Activated CD8-positive, alpha-beta memory T cell treated with anti-CD3 and anti-CD28 coated beads for 36 hours (primary cell): ENCODE data around the gene CRIM1. TPM values are rescaled to one million over a fixed set of nuclear protein-coding genes. Genes with fewer than 3 reads are reported as not detected.

ENCODE experiments used
- CTCF ChIA-PET: fragments of 350-600 bp; sonication (Branson Sonifier 250); formaldehyde crosslinking; loops from one replicate; lab custom pipeline; 2021; ENCODE audit warnings: antibody characterized with exemption; lab: Charles Lee
- POLR2A ChIA-PET: fragments of 350-600 bp; sonication (Branson Sonifier 250); formaldehyde crosslinking; loops from one replicate; lab custom pipeline; 2021; ENCODE audit warnings: antibody characterized with exemption; lab: Charles Lee
- total RNA-seq, 2 experiments: library from RNA; stranded (reverse); gene quantifications; one replicate each; pipeline ENCODE4 v1.2.3, GENCODE V29; 2021

The CRIM1 gene
- total RNA-seq, 2 experiments from 2014 or later: 18.2 to 20.1 TPM

GRCh38 chr2:36464006-36464721, 108.6 kb downstream of the CRIM1 start:
- ChIA-PET CTCF (no interaction called here), POLR2A (no interaction called here)

DNA sequence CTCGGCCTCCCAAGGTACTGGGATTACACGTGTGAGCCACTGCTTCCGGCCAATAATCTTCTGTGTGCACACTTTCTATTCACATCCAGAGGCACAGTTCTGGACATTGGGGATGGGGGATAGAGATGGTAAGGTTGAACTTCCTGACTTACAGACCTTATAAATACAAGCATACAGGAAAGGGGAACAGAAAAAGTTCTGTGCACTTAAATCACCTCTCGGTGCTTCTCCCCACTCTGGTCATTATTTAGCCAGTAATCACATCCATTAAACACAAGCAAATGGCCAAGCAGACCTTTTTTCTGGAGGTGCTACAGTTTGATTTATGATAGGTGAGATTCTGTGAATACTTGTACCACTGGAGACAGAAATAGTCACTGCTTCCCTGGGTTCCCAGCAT, 110.6 kb downstream of the CRIM1 start:
- ChIA-PET POLR2A (no interaction called here), CTCF (no interaction called here)

- CTCF ChIA-PET: no interaction called here
Observed at GRCh38 chr2:36468463-36469105, 113.0 kb downstream of the CRIM1 start.

DNA sequence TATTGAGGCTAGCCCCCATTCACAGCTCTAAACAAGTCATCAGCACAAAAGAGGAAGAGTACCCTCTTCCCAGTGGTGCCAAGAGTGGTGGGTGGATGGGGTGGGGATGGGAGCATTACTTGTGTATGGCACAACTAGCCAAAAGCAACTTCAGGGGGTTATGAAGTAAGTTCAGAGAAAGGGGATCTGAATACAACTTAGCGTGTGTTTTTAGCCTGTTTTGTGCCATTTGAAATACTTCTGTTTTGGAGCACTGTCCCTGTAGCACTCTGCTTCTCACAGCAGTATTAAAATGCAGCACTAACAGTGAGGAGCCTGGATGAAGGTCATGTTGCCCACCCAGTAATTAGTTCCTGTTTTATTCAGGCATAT, 113.5 kb downstream of the CRIM1 start:
- ChIA-PET CTCF (no interaction called here), POLR2A (no interaction called here)

More at GRCh38 chr2:36468463-36469105, 113.0 kb downstream of the CRIM1 start:
- POLR2A ChIA-PET: no interaction called here

DNA sequence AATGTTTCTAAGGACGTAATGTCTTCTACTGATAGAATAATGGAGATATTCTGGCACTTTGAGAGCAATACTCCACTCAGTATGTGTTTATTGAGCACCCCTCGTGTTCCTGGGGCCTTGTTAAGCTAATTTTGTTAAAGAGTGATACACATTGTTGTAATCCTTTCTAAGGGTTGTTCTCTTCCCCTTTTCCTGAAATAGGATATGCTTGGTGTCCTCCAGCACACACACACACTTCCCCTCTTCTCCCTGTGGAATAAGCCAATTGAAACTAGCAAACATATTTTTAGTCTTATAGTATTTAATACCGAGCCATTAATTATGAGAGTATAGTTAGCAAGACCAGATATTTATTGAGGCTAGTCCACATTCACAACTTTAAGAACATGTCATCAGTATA, 114.1 kb downstream of the CRIM1 start:
- ChIA-PET CTCF (no interaction called here), POLR2A (no interaction called here)

DNA sequence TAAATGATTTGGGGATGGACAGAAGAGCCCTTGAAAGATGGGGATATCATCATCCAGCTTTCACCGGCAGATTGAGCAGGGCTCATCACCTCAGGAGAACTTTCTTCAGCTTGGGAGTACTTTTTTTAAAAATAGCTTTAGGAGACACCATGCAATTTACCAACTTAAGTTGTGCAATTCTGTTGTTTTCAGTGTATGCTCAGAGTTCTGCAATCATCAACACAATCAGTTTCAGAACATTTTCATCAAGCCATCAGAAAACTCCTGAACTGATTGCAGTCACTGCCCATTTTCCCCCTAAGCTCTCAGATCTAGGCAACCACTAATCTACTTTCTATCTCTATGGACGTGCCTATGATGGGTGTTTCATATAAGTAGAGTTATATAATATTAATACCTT, 117.7 kb downstream of the CRIM1 start:
- ChIA-PET CTCF (no interaction called here), POLR2A (no interaction called here)

GRCh38 chr2:36476411-36476810, 120.8 kb downstream of the CRIM1 start:
- ChIA-PET POLR2A (no interaction called here), CTCF (no interaction called here)

DNA sequence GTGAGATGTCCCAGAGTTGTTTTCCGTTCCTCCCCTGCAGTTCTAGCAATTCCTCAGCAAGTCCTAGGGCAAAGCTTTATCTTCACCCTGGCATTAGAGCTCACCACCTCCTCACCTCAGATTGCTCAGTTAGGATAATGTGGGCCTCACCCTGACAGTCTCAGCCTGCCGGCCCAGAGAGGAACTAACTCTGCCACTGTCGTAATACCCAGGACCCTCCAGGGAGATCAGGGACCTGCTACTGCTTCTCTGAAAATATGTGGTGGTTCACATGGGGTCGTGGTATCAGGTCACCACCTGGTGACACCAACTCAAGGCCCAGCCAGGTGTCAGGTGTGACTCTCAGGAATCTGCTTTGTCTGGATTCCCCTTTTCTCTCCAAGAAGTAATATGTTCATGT, 121.7 kb downstream of the CRIM1 start:
- ChIA-PET POLR2A (no interaction called here), CTCF (no interaction called here)

DNA sequence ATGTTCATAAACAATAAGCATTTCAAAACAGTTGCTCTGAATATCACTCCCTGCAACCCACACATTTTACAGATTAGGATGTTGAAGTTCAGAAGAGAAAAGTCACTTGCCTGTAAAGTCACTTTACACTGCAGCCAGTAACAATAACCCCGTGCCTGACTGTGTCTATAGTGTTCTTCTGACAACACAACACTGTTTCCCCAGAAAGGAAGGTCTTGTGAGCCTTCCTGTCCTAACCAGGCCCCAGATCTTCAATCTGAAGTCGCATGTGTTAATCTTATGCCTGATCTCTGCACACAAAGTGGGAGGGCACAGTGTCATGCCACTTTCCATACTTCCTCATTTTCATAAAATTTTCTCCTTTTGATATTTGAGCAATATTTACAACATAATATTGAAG, 122.2 kb downstream of the CRIM1 start:
- POLR2A ChIA-PET: no interaction called here
- CTCF ChIA-PET: no interaction called here

DNA sequence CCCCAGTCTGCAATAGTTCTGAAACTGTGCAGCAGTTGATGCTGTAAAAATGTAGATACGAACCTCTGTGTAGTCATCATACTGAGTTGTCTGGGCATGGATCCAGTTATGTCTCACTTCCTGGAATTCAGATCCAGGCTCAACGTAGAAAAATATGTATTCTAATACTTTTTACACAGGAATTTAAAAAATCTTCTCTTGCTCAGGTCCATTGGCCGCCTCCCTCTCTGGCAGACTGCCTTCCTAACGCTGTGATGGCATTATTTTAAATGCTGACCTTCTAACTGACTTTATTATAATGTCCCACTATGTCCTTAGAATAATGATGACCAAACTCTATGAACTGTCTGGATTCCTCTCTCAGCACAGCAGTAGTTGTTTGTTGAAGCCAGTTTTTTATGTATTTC, 122.8 kb downstream of the CRIM1 start:
- CTCF ChIA-PET: no interaction called here
- POLR2A ChIA-PET: no interaction called here

- CTCF ChIA-PET: no interaction called here
- POLR2A ChIA-PET: no interaction called here
Observed at GRCh38 chr2:36478999-36479398, 123.4 kb downstream of the CRIM1 start.

GRCh38 chr2:36479406-36479805, 123.8 kb downstream of the CRIM1 start:
- ChIA-PET POLR2A (no interaction called here), CTCF (no interaction called here)

DNA sequence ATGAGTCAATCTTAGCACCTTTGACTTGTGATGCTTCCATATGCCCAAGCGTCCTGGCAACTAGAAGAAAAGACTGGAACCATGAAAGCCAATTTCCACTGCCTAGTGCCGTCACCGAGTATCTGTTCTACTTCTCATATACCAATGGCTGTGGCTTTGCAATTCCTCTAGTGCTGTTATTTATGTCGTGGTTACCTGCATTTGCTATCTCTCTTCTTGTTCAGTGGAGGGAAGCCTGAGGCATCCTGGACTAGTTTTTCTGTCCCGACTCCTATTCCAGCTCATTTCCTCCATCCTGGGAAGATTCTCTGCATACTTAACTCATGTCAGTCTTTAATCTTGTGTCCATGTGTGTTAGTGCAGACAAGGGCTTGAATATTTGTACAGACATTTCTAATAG, 124.5 kb downstream of the CRIM1 start:
- CTCF ChIA-PET: no interaction called here
- POLR2A ChIA-PET: no interaction called here

- ChIA-PET POLR2A (no interaction called here), CTCF (no interaction called here)
Observed at GRCh38 chr2:36480636-36481035, 125.1 kb downstream of the CRIM1 start.

DNA sequence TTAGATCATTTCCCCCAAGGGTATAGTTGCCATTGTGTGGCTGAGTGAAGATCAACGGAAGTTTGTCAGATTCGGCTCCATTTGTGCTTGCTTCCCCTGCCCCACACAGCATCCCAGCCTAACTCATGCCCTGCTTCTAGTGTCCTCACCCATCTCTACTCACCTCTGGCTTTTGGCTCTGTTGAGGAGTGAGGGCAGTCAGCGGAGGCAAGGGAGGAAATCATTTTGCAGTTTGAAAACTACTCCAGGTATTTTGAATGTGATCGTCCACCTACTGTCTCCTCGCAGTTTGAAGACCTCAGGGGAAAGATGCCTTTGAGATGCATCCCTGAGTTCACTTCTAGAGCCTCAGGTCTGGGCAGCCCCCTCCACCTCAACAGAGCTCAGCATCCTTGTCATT, 126.1 kb downstream of the CRIM1 start:
- ChIA-PET POLR2A (no interaction called here), CTCF (no interaction called here)

GRCh38 chr2:36482576-36483214, 127.1 kb downstream of the CRIM1 start:
- CTCF ChIA-PET: interaction anchor here (0.7 kb wide), 1 partner anchor 20 kb away, joined by 3 read pairs; no protein-coding TSS in a partner anchor
- POLR2A ChIA-PET: no interaction called here

DNA sequence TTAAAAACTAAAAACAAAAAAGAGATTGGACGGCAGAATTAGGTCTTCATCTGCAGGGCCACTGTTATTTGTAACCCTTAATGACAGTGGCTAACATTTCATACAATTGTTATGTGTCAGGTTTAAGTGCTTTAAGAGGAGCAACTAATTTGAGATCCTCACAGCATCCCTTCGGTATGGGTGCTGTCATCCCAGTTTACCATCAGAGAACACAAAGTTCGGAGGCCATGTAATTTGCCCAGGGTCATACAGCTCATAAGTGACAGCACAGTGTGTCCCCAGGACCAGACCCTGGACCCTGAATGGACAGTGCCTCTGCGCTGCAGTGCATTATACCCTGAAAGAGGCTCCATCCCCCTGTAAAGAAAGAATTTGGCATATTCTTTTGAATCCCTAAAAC, 127.7 kb downstream of the CRIM1 start:
- ChIA-PET CTCF (no interaction called here), POLR2A (no interaction called here)

DNA sequence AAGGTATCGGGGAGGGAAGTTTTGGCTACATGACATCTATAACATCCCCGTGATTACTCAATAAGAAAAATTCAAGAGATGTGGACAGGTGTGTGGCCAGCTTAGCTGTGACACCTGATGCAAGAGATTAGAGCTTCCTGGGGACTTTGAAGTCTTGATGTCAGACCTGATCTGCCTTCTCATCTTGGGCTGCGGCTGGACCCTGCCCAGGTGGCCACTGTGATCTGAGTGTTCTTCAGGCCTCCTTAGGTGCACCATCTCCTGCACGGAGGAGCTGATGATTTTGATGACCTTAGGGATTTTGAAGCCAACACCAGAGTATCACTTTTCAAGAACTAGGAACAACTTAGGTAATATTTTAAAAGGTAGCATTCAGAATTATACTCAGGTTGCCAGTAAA, 128.9 kb downstream of the CRIM1 start:
- CTCF ChIA-PET: no interaction called here

DNA sequence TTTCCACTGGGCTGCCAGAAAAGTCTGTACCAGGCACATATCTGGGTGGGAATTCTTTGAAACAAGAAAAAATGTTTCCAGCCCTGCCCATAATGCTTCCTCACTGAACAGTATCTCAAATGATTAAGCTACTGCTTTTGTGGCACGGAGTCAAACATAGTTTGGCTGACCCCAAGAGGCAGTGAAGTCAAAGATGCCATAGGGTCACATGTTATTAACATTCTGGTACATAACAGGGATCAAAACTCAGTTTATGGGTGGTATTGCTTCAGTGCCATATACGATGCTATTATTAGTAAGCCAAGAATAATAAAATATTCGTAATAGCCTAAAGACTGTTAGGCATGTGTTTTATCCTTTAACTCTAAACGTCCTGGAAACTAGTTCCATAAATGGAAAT, 129.9 kb downstream of the CRIM1 start:
- POLR2A ChIA-PET: no interaction called here
- CTCF ChIA-PET: no interaction called here

More for the DNA sequence above, 128.9 kb downstream of the CRIM1 start:
- POLR2A ChIA-PET: no interaction called here

DNA sequence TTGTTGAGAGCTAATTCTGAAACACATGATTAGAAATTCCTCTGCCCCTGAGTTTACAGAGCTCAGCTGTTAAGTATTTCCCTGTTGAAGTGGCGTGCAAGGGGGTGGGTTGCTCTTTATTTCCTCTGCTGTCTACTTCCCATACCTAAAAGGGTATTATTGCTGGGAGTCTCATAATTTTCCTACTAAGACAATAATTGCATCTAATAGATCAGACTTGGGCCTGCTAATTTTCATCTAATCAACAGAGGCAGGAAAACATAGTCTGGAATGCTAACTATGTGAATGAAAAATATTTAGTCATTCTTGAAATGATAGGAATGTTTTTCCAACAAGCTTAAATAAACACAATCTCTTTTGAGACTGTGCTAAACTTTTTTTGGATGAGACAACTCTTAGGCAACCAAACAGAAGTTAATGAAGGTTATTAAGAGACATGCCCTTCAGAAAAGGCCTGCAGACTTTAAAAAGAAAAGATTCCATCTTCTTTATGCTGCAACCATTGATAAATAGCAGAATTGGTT, 131.0 kb downstream of the CRIM1 start:
- CTCF ChIA-PET: interaction anchor here (0.5 kb wide), 1 partner anchor 1103 kb away, joined by 3 read pairs; no protein-coding TSS in a partner anchor
- POLR2A ChIA-PET: no interaction called here

GRCh38 chr2:36487947-36488346, 132.4 kb downstream of the CRIM1 start:
- POLR2A ChIA-PET: no interaction called here
- CTCF ChIA-PET: no interaction called here
